Vagina (tissue), 2 donors: ENCODE measurements around the gene GALNT2. TPM values are rescaled to one million over a fixed set of nuclear protein-coding genes. Genes with fewer than 3 reads are reported as not detected.

Source experiments
- DNase-seq, 2 donors: peaks; one replicate each; pipeline ENCODE4 v3.0.0-alpha.2; 2017; ENCODE audit errors: extremely low spot score in 2 of 2
- H3K27ac ChIP-seq: fragments of 200-600 bp; sonication (generic); one replicate; pipeline ENCODE4 v1.5.1; 2019
- H3K27me3 ChIP-seq: fragments of 200-600 bp; sonication (generic); one replicate; pipeline ENCODE4 v1.5.1; 2019
- H3K36me3 ChIP-seq, 2 donors: fragments of 200-600 bp; sonication (generic); one replicate each; pipeline ENCODE4 v1.5.1; 2017 to 2019
- H3K4me1 ChIP-seq: fragments of 200-600 bp; sonication (generic); one replicate; pipeline ENCODE4 v1.5.1; 2019
- H3K4me3 ChIP-seq, 2 donors: fragments of 200-600 bp; sonication (generic); 1 replicate in 1 of 2; 2 replicates in 1 of 2; pipeline ENCODE4 v1.5.1; 2016 to 2019
- H3K9me3 ChIP-seq: fragments of 200-600 bp; sonication (generic); one replicate; pipeline ENCODE4 v1.5.1; 2019
- CTCF ChIP-seq, 3 experiments: fragments of 450-650 bp in 2 of 3; fragments of 200-600 bp in 1 of 3; sonication (generic) in 1 of 3; IDR thresholded peaks; one replicate each; pipeline ENCODE4 v1.5.1; 2017 to 2019; ENCODE audit warnings: antibody characterized with exemption in 3 of 3, mild to moderate bottlenecking in 2 of 3, moderate library complexity in 2 of 3
- POLR2A ChIP-seq, 2 donors: fragments of 450-650 bp; IDR thresholded peaks; one replicate each; pipeline ENCODE4 v1.6.1; 2017; ENCODE audit warnings: antibody characterized with exemption in 2 of 2, mild to moderate bottlenecking in 2 of 2, moderate library complexity in 2 of 2
- POLR2AphosphoS5 ChIP-seq, 2 donors: sonication (generic); formaldehyde crosslinking; IDR thresholded peaks; one replicate each; pipeline ENCODE4 v1.9.0; 2017; ENCODE audit warnings: antibody characterized with exemption in 2 of 2, mild to moderate bottlenecking in 2 of 2, low read depth in 1 of 2; ENCODE audit not compliant: insufficient read depth in 1 of 2
- intact Hi-C: fragments of 100-400 bp; cut with DNase I; formaldehyde crosslinking; loops from one replicate; pipeline ENCODE4 v1.15.1; 2023
- total RNA-seq: library from RNA; depleted of rRNA; stranded (reverse); fragments of >200 nt; gene quantifications from one replicate; pipeline ENCODE4 v1.2.3, GENCODE V29; 2016

Gene GALNT2
- total RNA-seq, 1 donor from 2014 or later = 51.6 TPM

GRCh38 chr1:230140221-230141020, 73.4 kb downstream of the GALNT2 start:
- Histone ChIP-seq H3K36me3 (no peaks in the 10 kb centered on the region), H3K27ac (no peak overlapping the region), H3K4me3 (no peak overlapping the region), H3K9me3 (no peaks in the 10 kb centered on the region), H3K4me1 (peaks cover 21% of the 10 kb centered on the region), H3K27me3 (no peaks in the 10 kb centered on the region)
- intact Hi-C loops = no loop called here
- TF ChIP-seq POLR2A (IDR thresholded peaks at IDR 0.05) (no peak), CTCF (IDR thresholded peaks at IDR 0.05) (no peak), POLR2AphosphoS5 (IDR thresholded peaks at IDR 0.05; ENCODE audit: insufficient read depth in 1 of 2, low read depth in 1 of 2) (no peak)
- DNase-seq = no peak

GRCh38 chr1:230141021-230141648, 74.1 kb downstream of the GALNT2 start:
- H3K4me1 ChIP-seq = peaks cover 21% of the 10 kb centered on the region
- no peak for TF ChIP-seq POLR2A (IDR thresholded peaks at IDR 0.05)
- TF ChIP-seq CTCF (IDR thresholded peaks at IDR 0.05) = no peak
- no peak for TF ChIP-seq POLR2AphosphoS5 (IDR thresholded peaks at IDR 0.05; ENCODE audit: insufficient read depth in 1 of 2, low read depth in 1 of 2)
- intact Hi-C loops = no loop called here
- no peak for DNase-seq
- no peak overlapping the region for H3K27ac ChIP-seq
- H3K36me3 ChIP-seq = no peaks in the 10 kb centered on the region
- H3K9me3 ChIP-seq = no peaks in the 10 kb centered on the region
- no peak overlapping the region for H3K4me3 ChIP-seq
- H3K27me3 ChIP-seq = no peaks in the 10 kb centered on the region

- H3K4me1 ChIP-seq = peaks cover 28% of the 10 kb centered on the region
- TF ChIP-seq POLR2A (IDR thresholded peaks at IDR 0.05) (no peak), POLR2AphosphoS5 (IDR thresholded peaks at IDR 0.05; ENCODE audit: insufficient read depth in 1 of 2, low read depth in 1 of 2) (no peak), CTCF (IDR thresholded peaks at IDR 0.05) (no peak)
Observed at GRCh38 chr1:230141797-230142607, 75.0 kb downstream of the GALNT2 start.

GRCh38 chr1:230142608-230143210, 75.7 kb downstream of the GALNT2 start:
- H3K36me3 ChIP-seq = no peaks in the 10 kb centered on the region
- intact Hi-C loops = no loop called here
- H3K27ac ChIP-seq = no peak overlapping the region
- no peaks in the 10 kb centered on the region for H3K9me3 ChIP-seq
- TF ChIP-seq POLR2AphosphoS5 (IDR thresholded peaks at IDR 0.05; ENCODE audit: insufficient read depth in 1 of 2, low read depth in 1 of 2) (no peak), CTCF (IDR thresholded peaks at IDR 0.05) (no peak), POLR2A (IDR thresholded peaks at IDR 0.05) (no peak)
- peaks cover 28% of the 10 kb centered on the region for H3K4me1 ChIP-seq
- no peak for DNase-seq
- no peak overlapping the region for H3K4me3 ChIP-seq
- no peaks in the 10 kb centered on the region for H3K27me3 ChIP-seq

More at GRCh38 chr1:230141797-230142607, 75.0 kb downstream of the GALNT2 start:
- no peak overlapping the region for H3K27ac ChIP-seq
- no peak overlapping the region for H3K4me3 ChIP-seq
- H3K36me3 ChIP-seq = no peaks in the 10 kb centered on the region
- no peak for DNase-seq
- H3K27me3 ChIP-seq = no peaks in the 10 kb centered on the region
- H3K9me3 ChIP-seq = no peaks in the 10 kb centered on the region
- intact Hi-C loops = no loop called here
